ENCODE data around the gene SH3BP4. TPM values are rescaled to one million over a fixed set of nuclear protein-coding genes. Genes with fewer than 3 reads are reported as not detected.

The SH3BP4 gene
- total and polyA plus RNA-seq, 2 of the 13 experiments (the other 11 are each of a cell fraction or from before 2014, with no cell fraction given), result 34.6 to 99.1 TPM

DNA sequence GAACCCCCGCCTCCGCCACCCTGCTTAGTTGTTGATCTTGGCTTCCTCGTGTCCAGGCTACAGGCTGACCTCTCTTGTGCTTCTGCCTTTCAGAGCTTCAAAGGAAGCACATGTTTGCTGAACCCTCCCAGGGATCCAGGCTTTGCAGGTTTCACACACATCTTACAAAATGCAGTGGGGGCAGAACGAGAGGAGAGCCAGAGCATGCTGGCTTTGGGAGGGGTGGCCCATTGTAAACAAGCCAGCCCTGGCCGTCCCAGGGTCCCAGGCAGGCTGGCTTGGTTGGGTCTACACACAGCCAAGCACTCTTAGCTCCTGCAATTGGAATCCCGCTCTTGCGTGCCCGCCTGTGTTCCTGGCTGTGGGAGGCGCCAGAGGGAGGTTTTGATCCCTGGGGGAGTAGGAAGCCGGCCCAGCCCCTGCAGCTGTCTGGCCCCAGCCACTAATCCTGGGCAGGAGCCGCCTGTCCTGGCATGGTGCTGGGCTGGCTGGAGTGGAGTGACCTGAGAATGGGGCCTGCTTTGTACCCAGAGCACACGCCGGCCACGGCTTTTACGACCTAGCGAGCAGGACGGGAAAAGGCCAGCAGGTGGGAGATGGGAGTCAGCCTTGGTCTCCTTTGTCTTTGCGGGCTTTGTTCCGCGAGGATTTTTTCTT is 53.9 kb downstream of the SH3BP4 start (continued):
- peak; percentile 93; the same call in 1 of the 2 replicates for TF ChIP-seq RNF219 (CRISPR knock-in tag; IDR thresholded peaks at IDR 0.05)
- no peak for TF ChIP-seq HNRNPK (IDR thresholded peaks at IDR 0.05; ENCODE audit: low read depth, low read length, poor library complexity, severe bottlenecking)
- TF ChIP-seq SNRNP70 (IDR thresholded peaks at IDR 0.05; ENCODE audit: low read depth, low read length), result no peak
- no peak for TF ChIP-seq PHF20 (CRISPR knock-in tag; IDR thresholded peaks at IDR 0.05)
- TF ChIP-seq ZIK1 (CRISPR knock-in tag; IDR thresholded peaks at IDR 0.05; ENCODE audit: borderline replicate concordance, low read depth), result peak; percentile 71; the same call in 1 of the 2 replicates
- 0 out of 2 replicates have a peak, but pooled peaks have one; percentile 40 for TF ChIP-seq CHCHD3 (CRISPR knock-in tag; IDR thresholded peaks at IDR 0.05)
- peak; percentile 80; the same call in 1 of the 2 replicates for TF ChIP-seq ZNF160 (CRISPR knock-in tag; IDR thresholded peaks at IDR 0.05)
- no peak for TF ChIP-seq WIZ (CRISPR knock-in tag; IDR thresholded peaks at IDR 0.05)
- TF ChIP-seq ATF2 (CRISPR knock-in tag; IDR thresholded peaks at IDR 0.05), result peak; percentile 81
- TF ChIP-seq PBX2 (CRISPR knock-in tag; IDR thresholded peaks at IDR 0.05), result no peak
- TF ChIP-seq JARID2 (CRISPR knock-in tag; IDR thresholded peaks at IDR 0.05; ENCODE audit: insufficient replicate concordance), result no peak
- TF ChIP-seq ZBTB21 (CRISPR knock-in tag; IDR thresholded peaks at IDR 0.05), result no peak
- TF ChIP-seq SALL1 (CRISPR knock-in tag; IDR thresholded peaks at IDR 0.05), result peak; percentile 99
- no peak for TF ChIP-seq ARNT (IDR thresholded peaks at IDR 0.05)
- TF ChIP-seq ZNF256 (CRISPR knock-in tag; conservative IDR thresholded peaks at IDR 0.05), result peak; percentile 92
- peak in 1 of 2 experiments; percentile 52; a peak in 1 of 4 replicates for TF ChIP-seq ATF4 (CRISPR knock-in tag; IDR thresholded peaks at IDR 0.05)
- no peak for TF ChIP-seq FOXP1 (IDR thresholded peaks at IDR 0.05)
- TF ChIP-seq FOXP1 (CRISPR knock-in tag; IDR thresholded peaks at IDR 0.05), result peak; percentile 86
- peak; percentile 71 for TF ChIP-seq ZSCAN20 (CRISPR knock-in tag; IDR thresholded peaks at IDR 0.05; ENCODE audit: borderline replicate concordance)
- TF ChIP-seq HMG20A (CRISPR knock-in tag; IDR thresholded peaks at IDR 0.05; ENCODE audit: borderline replicate concordance), result peak; percentile 88
- peak; percentile 62; the same call in 1 of the 2 replicates for TF ChIP-seq HES4 (CRISPR knock-in tag; IDR thresholded peaks at IDR 0.05; ENCODE audit: borderline replicate concordance)
- TF ChIP-seq NFYC (CRISPR knock-in tag; IDR thresholded peaks at IDR 0.05), result peak; percentile 56
- peak; percentile 85; the same call in 1 of the 2 replicates for TF ChIP-seq ZNF431 (CRISPR knock-in tag; IDR thresholded peaks at IDR 0.05; ENCODE audit: borderline replicate concordance, low read depth)
- TF ChIP-seq HOXA7 (CRISPR knock-in tag; IDR thresholded peaks at IDR 0.05), result no peak
- peak; percentile 94 for TF ChIP-seq ZFP36L1 (CRISPR knock-in tag; IDR thresholded peaks at IDR 0.05)

All from HepG2 (cell line).